GM21528 (cell line): Measurements from ENCODE around the gene PTPN12.
"Not testable (repeated sequence)": the region's sequence is repeated elsewhere in the genome, so short reads cannot be mapped to it uniquely, and the experiment has no call there.

Experiments used
- ATAC-seq: cut with Tn5 transposase; IDR thresholded peaks from one replicate; pipeline ENCODE4 v1.9.1; 2021; ENCODE audit warnings: mild to moderate bottlenecking, moderate library complexity; ENCODE audit not compliant: unreplicated experiment, low FRiP score

The PTPN12 gene

DNA sequence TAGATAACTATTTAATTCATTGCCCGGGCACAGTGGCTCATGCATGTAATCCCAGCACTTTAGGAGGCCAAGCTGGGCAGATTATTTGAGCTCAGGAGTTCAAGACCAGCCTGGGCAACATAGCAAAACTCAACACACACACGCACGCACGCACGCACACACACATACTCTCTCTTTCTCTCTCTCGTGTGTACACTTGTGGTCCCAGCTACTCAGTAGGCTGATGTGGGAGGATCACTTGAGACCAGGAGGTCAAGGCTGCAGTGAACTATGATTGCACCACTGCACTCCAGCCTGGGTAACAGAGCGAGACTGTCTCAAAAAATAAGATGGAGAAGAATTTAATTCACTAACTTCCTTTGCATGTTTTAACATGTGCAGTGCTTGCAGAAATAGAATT, 38.1 kb downstream of the PTPN12 start:
- no peak for ATAC-seq

DNA sequence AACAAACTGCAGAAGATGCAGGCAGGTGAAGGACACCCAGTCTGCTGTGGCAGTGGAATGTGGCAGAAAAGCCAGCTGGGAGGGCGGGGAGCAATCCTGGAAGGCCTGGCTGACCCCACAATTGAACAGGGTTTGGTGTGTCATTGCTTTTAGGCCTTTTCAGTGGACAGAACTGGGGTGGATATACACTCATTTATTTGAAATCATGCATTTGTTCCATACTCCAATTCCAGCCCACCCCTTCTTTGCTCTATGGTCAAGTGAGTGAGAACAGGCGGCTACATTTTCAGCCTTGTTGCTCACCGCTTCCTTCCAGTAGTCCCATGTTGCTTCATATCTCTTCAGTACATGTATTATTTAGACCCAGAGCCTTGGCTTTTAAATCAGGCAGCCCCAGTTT, 39.8 kb downstream of the PTPN12 start:
- ATAC-seq: no peak

DNA sequence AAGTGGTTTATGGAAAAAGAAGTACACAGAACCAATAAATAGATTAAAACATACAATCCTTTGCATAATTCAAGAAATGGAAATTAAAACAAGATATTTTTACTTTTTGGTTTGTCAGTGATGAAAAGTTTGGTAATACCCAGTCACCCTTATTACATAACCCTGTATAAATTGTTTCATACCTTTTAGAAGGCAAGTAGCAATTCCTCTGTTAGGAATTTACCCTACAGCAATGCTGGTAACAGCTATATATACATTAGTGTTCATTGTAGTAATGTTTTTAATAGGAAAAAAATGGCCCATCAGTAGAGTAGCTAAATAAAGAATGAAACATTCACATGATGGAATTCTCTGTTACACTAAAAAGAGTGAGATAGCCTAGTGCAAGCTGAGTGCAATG, 42.7 kb downstream of the PTPN12 start:
- ATAC-seq: no peak

DNA sequence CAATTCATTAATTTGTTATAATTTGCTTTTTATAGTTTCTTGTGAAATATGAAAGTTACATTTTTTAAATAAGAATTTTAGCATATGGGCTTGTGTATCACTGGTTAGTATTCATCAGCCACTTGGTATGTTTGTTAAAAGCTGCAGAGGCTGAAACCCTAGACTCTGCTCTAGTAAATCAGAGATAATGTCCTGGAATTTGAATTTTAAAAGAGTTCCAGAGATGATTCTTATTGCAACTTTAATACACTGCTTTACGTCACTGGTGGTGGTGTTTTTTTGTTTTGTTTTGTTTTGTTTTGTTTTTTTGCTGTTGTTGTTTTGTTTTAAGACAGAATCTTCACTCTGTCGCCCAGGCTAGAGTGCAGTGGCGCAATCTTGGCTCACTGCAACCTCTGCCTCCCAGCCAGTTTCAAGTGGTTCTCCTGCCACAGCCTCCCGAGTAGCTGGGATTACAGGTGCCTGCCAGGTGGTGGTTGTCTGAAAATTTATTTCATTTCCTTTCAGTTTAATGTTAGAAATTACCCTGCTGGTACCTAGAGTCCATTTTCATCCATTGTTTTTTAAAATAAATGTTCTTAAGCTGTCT, 43.8 kb downstream of the PTPN12 start:
- ATAC-seq: no peak

DNA sequence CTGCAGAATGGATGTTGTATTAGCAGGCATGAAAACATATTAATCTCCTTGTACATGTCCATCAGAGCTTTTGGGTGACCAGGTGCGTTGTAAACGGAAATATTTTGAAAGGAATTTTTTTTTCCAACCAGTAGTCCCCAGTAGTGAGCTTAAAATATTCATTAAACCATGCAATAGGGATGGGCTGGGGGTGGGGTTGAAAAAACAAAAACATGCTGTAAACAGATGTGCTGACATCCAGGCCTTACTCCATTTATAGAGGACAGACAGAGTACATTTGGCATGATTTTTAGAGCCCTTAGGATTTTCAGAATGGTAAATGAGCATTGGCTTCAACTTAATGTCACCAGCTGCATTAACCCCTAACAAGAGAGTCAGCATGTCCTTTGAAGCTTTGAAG, 50.2 kb downstream of the PTPN12 start:
- no peak for ATAC-seq

DNA sequence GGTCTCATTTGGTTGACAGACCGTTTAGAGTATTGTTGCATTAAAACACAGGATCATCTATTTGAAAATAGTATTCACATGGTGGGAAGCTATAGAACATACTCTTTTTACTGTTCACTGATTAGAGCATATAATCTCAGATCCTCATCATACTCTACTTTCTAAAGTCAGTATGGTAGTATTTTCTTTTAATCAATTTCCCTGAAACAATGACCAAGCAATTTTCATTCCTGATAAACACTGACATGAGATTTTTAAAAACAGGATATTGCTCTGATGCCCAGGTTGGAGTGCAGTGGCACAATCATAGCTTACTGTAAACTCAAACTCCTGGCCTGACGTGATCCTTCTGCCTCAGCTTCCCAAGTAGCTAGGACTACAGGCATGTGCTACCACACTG, 63.9 kb downstream of the PTPN12 start:
- no peak for ATAC-seq

DNA sequence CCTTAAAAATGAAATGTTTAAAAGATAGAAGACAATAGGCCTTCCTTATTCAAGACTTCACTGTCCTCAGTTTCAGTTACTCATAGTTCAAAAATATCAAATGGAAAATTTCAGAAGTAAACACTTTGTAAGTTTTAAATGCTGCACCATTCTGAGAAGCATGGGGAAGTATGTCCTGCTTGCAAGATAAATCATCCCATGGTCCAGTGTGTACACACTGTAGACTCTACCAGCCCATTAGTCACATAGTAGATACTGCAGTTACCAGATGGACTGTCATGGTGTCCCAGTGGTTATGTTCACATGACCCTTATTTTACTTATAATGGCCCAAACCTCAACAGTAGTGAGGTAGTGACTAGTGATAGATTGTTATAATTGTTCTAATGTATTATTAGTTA, 69.5 kb downstream of the PTPN12 start:
- no peak for ATAC-seq

DNA sequence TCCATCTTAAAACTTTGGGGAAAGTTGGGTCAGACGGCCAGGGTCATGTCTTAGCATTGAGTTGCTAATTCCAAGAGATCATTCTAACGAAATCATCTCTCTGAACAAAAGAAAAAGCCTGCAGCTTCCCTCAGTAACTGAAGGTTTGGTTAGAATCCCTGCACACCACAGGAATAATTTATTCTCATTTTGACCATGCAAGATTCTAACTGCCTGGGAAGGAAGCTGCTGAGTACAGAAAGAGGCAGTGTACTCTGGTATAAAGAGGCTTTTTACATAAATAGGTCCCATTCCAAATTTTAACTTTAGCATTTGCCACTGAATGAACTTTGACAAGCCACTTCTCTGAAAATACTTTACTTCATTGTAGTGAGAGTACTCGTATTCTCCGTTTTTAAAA, 82.2 kb downstream of the PTPN12 start:
- no peak for ATAC-seq

DNA sequence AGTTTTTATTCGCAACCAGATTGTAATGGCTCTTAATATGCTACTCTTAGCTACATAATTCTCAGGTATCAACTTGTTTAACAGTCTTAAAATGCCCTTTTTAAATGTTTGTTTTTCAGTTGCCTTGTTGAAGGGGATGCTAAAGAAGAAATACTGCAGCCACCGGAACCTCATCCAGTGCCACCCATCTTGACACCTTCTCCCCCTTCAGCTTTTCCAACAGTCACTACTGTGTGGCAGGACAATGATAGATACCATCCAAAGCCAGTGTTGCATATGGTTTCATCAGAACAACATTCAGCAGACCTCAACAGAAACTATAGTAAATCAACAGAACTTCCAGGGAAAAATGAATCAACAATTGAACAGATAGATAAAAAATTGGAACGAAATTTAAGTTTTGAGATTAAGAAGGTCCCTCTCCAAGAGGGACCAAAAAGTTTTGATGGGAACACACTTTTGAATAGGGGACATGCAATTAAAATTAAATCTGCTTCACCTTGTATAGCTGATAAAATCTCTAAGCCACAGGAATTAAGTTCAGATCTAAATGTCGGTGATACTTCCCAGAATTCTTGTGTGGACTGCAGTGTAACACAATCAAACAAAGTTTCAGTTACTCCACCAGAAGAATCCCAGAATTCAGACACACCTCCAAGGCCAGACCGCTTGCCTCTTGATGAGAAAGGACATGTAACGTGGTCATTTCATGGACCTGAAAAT, 89.7 kb downstream of the PTPN12 start:
- no peak for ATAC-seq

DNA sequence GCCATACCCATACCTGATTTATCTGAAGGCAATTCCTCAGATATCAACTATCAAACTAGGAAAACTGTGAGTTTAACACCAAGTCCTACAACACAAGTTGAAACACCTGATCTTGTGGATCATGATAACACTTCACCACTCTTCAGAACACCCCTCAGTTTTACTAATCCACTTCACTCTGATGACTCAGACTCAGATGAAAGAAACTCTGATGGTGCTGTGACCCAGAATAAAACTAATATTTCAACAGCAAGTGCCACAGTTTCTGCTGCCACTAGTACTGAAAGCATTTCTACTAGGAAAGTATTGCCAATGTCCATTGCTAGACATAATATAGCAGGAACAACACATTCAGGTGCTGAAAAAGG, 90.2 kb downstream of the PTPN12 start:
- no peak for ATAC-seq

DNA sequence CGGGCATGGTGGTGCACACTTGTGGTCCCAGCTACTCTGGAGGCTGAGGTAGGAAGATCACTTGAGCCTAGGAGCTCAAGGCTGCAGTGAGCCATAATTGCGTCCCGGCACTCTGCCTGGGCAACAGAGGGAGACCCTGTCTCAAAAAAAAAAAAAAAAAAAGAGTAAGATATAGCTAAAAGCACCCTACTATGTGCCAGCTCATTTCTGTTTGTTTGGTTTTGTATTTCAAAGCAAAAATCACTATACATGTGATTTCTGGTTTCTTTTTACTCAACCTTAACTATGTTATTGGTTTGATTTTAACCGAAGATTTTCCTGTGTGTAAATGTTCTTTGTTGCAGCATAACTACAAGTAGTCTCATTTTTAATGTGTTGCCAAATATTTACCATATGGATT, 92.7 kb downstream of the PTPN12 start:
- no peak for ATAC-seq

DNA sequence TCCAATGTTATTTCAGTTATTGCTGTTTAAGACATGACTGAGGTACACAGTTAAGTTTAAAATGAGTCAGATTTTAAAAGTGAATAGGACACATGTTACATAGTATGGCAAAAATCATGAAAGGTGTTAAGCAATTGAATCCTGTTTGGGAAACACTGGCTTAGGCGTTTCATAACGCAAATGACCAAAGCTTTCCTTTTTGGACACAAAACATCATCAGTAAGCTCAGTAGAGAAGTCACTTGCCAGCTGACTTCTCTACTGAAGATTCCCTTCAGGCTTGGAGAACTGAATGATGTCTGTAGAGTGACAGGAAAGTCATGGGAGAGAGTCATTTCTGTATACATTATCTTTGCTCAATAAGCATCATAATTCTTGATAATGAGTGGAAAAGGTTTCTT, 94.7 kb downstream of the PTPN12 start:
- no peak for ATAC-seq

DNA sequence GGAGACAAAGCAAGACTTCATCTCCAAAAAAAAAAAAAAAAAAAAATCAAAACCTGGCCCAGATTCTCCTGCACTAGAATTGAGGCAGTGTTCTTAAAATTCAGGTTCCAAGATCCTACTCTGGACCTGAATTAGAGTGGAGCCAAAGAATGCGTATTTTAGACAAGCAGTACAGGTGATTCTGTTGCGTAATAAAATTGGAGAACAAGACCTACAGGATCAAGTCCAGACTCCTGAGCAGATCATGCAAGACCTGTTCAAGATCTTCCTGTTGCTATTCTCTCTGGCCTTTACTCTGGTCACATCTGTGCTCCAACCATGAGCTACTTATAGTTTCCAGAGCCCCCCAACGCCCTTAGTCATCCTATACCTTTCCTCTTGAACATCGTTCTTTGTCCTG, 107.7 kb downstream of the PTPN12 start:
- ATAC-seq: no peak

DNA sequence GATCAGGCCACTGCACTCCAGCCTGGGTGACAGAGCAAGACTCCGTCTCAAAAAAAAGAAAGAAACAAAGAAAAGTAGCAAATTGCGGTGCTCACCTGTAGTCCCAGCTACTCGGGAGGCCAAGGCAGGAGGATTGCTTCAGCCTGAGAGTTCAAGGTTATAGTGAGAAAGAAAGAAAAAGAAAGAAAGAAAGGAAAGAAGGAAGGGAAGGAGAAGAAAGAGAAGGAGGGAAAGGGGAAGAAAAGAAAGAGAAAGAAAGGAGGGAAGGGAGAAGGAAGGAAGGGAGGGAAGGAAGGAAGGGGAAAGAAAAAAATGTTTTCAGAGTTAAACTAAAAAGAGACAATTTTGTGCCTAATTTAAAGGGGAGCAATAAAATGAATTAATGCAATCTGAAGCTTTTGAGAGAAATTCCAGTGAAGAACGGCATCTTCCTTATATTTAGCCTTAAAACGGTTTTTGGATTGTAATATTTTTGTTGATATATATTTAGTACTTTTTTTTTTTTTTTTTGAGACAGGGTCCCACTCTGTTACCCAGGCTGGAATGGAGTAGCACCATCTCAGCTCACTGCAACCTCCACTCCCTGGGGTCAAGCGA, 111.7 kb downstream of the PTPN12 start:
- ATAC-seq: no peak

DNA sequence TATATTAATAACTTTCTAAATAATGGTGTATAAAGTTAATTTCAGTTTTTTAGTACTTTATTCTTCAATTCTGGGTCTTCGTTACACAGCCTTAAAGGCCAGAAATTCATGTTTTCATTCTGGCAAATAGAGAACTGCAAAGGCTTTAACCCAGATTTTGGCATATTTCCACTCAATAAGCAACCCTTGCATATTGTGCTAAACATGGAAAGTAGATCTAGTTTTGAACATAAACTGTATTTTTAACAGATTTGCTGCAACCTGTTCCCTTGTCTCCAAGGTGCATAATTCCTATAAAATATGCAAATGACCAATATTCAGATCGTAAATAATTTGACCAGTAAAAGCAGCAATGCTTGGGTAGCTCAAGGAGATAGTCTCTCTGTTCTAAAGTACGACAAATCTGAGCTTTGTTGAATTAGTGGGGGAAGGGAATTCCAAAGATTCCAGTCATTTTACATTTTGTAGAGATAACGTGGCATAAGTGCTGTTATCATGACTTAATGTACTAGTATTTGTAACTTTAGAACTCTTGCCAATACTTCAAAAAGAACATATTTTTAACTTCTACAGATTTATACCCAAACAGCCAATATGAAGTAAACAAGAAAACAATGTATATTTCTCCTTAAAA, 112.7 kb downstream of the PTPN12 start:
- ATAC-seq: no peak

DNA sequence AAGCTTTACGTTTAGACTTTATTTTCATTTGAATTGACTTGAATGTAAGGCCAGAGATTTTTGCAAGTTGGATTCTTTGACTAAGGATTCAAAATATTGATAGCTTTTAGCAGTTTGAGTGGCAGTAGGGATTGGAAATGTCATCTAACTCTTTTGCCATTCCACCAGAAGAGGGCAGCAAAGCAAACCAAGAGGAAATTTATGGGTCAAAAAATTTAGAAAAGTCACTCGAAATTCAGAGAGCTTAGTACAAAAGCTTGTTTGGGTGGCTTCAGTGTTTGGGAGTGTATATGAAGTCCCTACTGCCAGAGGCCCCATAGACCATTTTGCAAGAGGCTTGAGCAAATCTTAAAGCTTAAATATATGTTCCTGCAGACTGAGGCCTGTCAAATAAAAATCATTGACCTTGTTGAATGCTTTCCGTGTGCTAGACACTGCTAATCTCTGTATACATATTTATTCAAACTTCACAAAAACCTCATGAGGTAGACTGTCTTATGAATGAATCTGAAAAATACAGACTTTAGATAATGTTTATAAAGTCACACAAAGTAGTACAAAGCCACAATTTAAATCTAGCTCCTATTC, 114.6 kb downstream of the PTPN12 start:
- no peak for ATAC-seq

DNA sequence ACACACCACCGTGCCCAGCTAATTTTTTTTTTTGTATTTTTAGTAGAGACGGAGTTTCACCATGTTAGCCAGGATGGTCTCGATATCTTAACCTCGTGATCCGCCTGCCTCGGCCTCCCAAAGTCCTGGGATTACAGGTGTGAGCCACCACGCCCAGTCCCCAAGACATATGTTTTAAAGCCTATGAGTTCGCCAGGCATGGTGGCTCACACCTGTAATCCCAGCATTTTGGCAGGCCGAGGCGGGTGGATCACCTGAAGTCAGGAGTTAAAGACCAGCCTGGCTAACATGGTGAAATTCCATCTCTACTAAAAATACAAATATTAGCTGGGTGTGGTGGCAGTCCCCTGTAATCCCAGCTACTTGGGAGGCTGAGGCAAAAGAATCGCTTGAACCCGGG, 115.7 kb downstream of the PTPN12 start:
- ATAC-seq: not testable (repeated sequence)

DNA sequence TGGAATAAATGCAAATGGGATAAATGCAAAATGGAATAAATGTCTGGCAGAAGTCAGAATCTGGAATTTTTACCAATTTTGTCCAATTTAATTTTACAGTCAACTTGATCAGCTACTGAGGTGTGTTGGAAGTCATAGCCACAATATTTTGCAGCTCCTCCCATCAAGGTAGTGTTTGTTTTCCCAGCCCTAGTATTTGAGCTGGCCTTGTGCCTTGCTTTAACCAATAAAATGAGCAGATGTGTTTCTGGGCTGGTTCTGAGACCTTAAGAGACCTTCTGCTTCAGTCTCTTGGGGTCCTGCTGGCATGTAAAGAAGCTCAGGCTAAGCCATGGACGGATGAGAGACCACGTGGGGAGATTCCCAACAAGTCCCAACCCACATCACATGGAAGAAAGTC, 116.5 kb downstream of the PTPN12 start:
- ATAC-seq: no peak

DNA sequence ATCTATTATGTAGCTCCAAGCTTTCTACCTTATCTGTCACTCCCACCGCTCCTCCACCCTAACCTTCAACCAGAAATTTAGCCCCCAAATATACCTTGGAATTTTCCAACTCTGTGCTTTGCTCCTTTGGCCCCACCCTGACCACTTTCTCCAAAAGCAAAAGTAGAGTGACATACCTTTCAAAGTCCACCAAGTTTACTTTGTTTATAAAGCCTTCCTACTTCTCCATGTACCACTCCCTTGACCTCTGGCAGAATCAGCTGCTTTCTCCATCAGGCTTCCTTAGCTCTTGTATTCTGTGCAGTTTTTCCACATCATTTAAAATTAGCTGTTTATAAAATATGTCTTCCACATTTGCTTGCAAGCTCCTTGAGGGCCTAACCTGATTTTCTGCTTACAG, 118.3 kb downstream of the PTPN12 start:
- ATAC-seq: no peak

DNA sequence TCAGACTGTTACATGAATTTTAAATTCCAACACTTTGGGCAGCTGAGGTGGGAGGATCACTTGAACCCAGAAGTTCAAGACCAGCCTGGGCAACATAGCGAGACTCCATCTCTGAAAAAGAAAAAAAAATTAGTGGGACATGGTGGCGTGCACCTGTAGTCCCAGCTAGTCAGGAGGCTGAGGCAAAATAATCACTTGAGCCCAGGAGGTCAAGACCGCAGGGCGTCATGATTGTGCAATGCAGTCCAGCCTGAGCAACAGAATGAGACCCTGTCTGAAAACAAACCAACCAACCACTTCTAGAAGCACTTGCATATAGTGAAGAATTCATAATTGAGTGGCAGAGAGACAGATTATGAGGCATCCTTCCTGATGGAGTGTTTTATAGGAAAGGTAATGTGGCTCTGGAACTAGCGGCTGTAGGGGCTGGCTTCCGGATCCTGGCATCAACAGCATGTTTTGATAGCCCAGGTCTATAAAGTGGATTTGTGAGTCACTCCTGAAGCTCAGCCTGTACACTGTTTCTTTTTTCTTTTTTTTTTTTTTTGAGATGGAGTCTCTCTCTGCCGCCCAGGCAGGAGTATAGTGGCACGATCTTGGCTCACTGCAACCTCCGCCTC, 118.9 kb downstream of the PTPN12 start:
- no peak for ATAC-seq
